Stimulated activated CD8-positive, alpha-beta memory T cell treated with anti-CD3 and anti-CD28 coated beads, Interleukin-12 subunit alpha, Interleukin-12 subunit beta, amount 100 ng/mL, for 4 hours (primary cell): ENCODE results near the gene ID3.
"Not testable (repeated sequence)": the region's sequence is repeated elsewhere in the genome, so short reads cannot be mapped to it uniquely, and the experiment has no call there.

Experiments
- DNase-seq: peaks from one replicate; pipeline ENCODE4 v3.0.0-alpha.2; 2020; ENCODE audit warnings: low read depth

The ID3 gene

GRCh38 chr1:23588749-23589548 lies 29.6 kb upstream of the ID3 start:
- no peak for DNase-seq

GRCh38 chr1:23585321-23586022 lies 26.2 kb upstream of the ID3 start:
- no peak for DNase-seq

- not testable (repeated sequence) for DNase-seq
Observed at GRCh38 chr1:23583727-23584126, 24.4 kb upstream of the ID3 start.

- DNase-seq, result no peak
Observed at GRCh38 chr1:23582820-23583219, 23.5 kb upstream of the ID3 start.

GRCh38 chr1:23581219-23581618 lies 21.9 kb upstream of the ID3 start:
- no peak for DNase-seq

GRCh38 chr1:23578997-23579363 lies 19.7 kb upstream of the ID3 start:
- no peak for DNase-seq

- DNase-seq, result no peak
Observed at GRCh38 chr1:23578311-23578996, 19.2 kb upstream of the ID3 start.

- no peak for DNase-seq
Observed at GRCh38 chr1:23577056-23578004, 18.0 kb upstream of the ID3 start.

GRCh38 chr1:23576338-23577055 lies 17.2 kb upstream of the ID3 start:
- no peak for DNase-seq

- no peak for DNase-seq
Observed at GRCh38 chr1:23575226-23575810, 16.0 kb upstream of the ID3 start.

- DNase-seq, result no peak
Observed at GRCh38 chr1:23574265-23574754, 15.0 kb upstream of the ID3 start.

GRCh38 chr1:23573574-23574182 lies 14.4 kb upstream of the ID3 start:
- no peak for DNase-seq

- no peak for DNase-seq
Observed at GRCh38 chr1:23571465-23571864, 12.2 kb upstream of the ID3 start.

GRCh38 chr1:23570001-23570691 lies 10.8 kb upstream of the ID3 start:
- no peak for DNase-seq

GRCh38 chr1:23568608-23569383 lies 9.5 kb upstream of the ID3 start:
- DNase-seq, result no peak

- no peak for DNase-seq
Observed at GRCh38 chr1:23567996-23568607, 8.8 kb upstream of the ID3 start.

GRCh38 chr1:23567629-23567995 lies 8.3 kb upstream of the ID3 start:
- DNase-seq, result no peak

- DNase-seq, result no peak
Observed at GRCh38 chr1:23566304-23566703, 7.0 kb upstream of the ID3 start.
